PFSK-1 (cell line): ENCODE data around the gene SLC15A5.

ENCODE experiments used
- FOXP2 ChIP-seq: optimal IDR thresholded peaks from 2 replicates; pipeline ENCODE3; 2011; ENCODE audit warnings: borderline replicate concordance, control low read depth, inconsistent platforms; ENCODE audit not compliant: insufficient read depth; ENCODE audit errors: extremely low read length, extremely low read depth
- POLR2AphosphoS5 ChIP-seq: IDR thresholded peaks from 2 replicates; pipeline ENCODE4 v1.6.1; 2012; ENCODE audit warnings: low read depth, mild to moderate bottlenecking, control low read depth, low read length, moderate library complexity
- SIN3A ChIP-seq: IDR thresholded peaks from 2 replicates; pipeline ENCODE4 v1.6.1; 2012; ENCODE audit warnings: mild to moderate bottlenecking, low read length, moderate library complexity, borderline replicate concordance; ENCODE audit not compliant: insufficient read depth
- TAF1 ChIP-seq: IDR thresholded peaks from 2 replicates; pipeline ENCODE4 v1.6.1; 2012; ENCODE audit warnings: low read length, control low read depth, borderline replicate concordance; ENCODE audit not compliant: insufficient read depth
- TF ChIP-seq, protein P1 (sequence below), 2 experiments: IDR thresholded peaks; 2 replicates each; pipeline versions ENCODE4 v1.6.1 to v1.8.0; 2011 to 2012; ENCODE audit warnings: low read depth in 2 of 2, low read length in 2 of 2, control low read depth in 1 of 2, inconsistent platforms in 1 of 2, mild to moderate bottlenecking in 1 of 2, moderate library complexity in 1 of 2; ENCODE audit not compliant: insufficient read depth in 1 of 2

DNA sequence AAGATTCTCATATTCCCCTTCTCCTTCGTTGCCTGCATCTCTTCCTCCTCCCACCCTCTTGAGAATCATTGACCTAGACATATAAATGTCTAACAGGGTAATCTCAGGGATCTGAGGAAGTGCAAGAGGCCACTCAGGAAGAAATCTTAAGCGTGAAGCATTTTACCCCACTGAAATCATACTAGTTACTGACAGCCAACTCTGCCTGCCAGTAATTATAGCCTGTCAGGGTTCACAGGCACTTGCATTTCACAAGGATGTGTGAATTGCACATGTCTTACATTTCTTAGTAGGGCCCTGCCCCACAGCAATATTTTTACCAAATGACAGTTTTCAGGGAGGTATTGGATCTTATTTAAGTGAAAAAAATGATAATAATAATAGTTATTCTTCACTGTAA, 127.2 kb downstream of the SLC15A5 start:
- TF ChIP-seq POLR2AphosphoS5 (no peak), SIN3A (no peak), TAF1 (no peak), FOXP2 (no peak)
- TF ChIP-seq, protein P1, sequence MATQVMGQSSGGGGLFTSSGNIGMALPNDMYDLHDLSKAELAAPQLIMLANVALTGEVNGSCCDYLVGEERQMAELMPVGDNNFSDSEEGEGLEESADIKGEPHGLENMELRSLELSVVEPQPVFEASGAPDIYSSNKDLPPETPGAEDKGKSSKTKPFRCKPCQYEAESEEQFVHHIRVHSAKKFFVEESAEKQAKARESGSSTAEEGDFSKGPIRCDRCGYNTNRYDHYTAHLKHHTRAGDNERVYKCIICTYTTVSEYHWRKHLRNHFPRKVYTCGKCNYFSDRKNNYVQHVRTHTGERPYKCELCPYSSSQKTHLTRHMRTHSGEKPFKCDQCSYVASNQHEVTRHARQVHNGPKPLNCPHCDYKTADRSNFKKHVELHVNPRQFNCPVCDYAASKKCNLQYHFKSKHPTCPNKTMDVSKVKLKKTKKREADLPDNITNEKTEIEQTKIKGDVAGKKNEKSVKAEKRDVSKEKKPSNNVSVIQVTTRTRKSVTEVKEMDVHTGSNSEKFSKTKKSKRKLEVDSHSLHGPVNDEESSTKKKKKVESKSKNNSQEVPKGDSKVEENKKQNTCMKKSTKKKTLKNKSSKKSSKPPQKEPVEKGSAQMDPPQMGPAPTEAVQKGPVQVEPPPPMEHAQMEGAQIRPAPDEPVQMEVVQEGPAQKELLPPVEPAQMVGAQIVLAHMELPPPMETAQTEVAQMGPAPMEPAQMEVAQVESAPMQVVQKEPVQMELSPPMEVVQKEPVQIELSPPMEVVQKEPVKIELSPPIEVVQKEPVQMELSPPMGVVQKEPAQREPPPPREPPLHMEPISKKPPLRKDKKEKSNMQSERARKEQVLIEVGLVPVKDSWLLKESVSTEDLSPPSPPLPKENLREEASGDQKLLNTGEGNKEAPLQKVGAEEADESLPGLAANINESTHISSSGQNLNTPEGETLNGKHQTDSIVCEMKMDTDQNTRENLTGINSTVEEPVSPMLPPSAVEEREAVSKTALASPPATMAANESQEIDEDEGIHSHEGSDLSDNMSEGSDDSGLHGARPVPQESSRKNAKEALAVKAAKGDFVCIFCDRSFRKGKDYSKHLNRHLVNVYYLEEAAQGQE (IDR thresholded peaks at IDR 0.05; ENCODE audit: insufficient read depth in 1 of 2, low read depth in 2 of 2, low read length in 2 of 2) = no peak
